SK-N-SH (cell line): Measurements from ENCODE around the gene MRM2. TPM values are rescaled to one million over a fixed set of nuclear protein-coding genes. Genes with fewer than 3 reads are reported as not detected.

Experiments
- CTCF ChIA-PET: fragments of 300-600, 350-600 bp; formaldehyde crosslinking; extraction: SDS; loops from one replicate; lab custom pipeline; 2021; lab: Yijun Ruan, JAX
- POLR2A ChIA-PET: fragments of 350-600 bp; sonication (Branson Sonifier 250); formaldehyde crosslinking; extraction: SDS; loops from one replicate; lab custom pipeline; 2020; ENCODE audit warnings: antibody characterized with exemption, inconsistent platforms; lab: Yijun Ruan, JAX
- DNase-seq: peaks from one replicate; pipeline ENCODE4 v3.0.0; 2012
- H2AFZ ChIP-seq: fragments of 200-600 bp; sonication (generic); 2 replicates; pipeline ENCODE4 v1.8.1; 2016; ENCODE audit warnings: antibody characterized with exemption, mild to moderate bottlenecking, low read depth
- H3F3A ChIP-seq: fragments of 200-600 bp; sonication (generic); replicated peaks from 2 replicates; pipeline ENCODE3; 2016; ENCODE audit warnings: antibody characterized with exemption, mild to moderate bottlenecking; ENCODE audit not compliant: insufficient read depth
- H3K27ac ChIP-seq, 2 experiments: fragments of 200-500 bp in 1 of 2; fragments of 200-600 bp in 1 of 2; sonication (Bioruptor generic) in 1 of 2; sonication (generic), shearing (Covaris generic) in 1 of 2; 2 replicates each; pipeline versions ENCODE4 v1.5.1 to v1.6.1; 2014 to 2016; ENCODE audit warnings: low read depth in 2 of 2, inconsistent platforms in 1 of 2, low read length in 1 of 2, mild to moderate bottlenecking in 1 of 2, mixed read lengths in 1 of 2
- H3K27me3 ChIP-seq: fragments of 200-600 bp; sonication (generic), shearing (Covaris generic); 2 replicates; pipeline ENCODE4 v1.6.1; 2016; ENCODE audit warnings: mixed run types; ENCODE audit not compliant: insufficient read depth
- H3K36me3 ChIP-seq, 2 experiments: fragments of 200-500 bp in 1 of 2; fragments of 200-600 bp in 1 of 2; sonication (Bioruptor generic) in 1 of 2; sonication (generic) in 1 of 2; replicated peaks in 1 of 2; 2 replicates each; pipeline versions ENCODE3 to v1.5.1; 2014 to 2016; ENCODE audit warnings: low read length in 1 of 2, mild to moderate bottlenecking in 1 of 2; ENCODE audit not compliant: insufficient read depth in 2 of 2, control insufficient read depth in 1 of 2
- H3K4me1 ChIP-seq, 2 experiments: fragments of 200-500 bp in 1 of 2; fragments of 200-600 bp in 1 of 2; sonication (Bioruptor generic) in 1 of 2; sonication (generic), shearing (Covaris generic) in 1 of 2; 2 replicates each; pipeline versions ENCODE4 v1.5.1 to v1.6.1; 2014 to 2016; ENCODE audit warnings: low read depth in 1 of 2, low read length in 1 of 2, mixed run types in 1 of 2; ENCODE audit not compliant: insufficient read depth in 2 of 2, control insufficient read depth in 1 of 2
- H3K4me2 ChIP-seq: fragments of 200-600 bp; sonication (generic), shearing (Covaris generic); 2 replicates; pipeline ENCODE4 v1.6.1; 2017; ENCODE audit warnings: mixed run types
- H3K4me3 ChIP-seq, 2 experiments: fragments of 200-500 bp in 1 of 2; fragments of 200-600 bp in 1 of 2; sonication (Bioruptor generic) in 1 of 2; sonication (generic), shearing (Covaris generic) in 1 of 2; 2 replicates each; pipeline versions ENCODE4 v1.5.1 to v1.8.1; 2014 to 2016; ENCODE audit warnings: low read depth in 2 of 2, inconsistent platforms in 1 of 2, low read length in 1 of 2, mild to moderate bottlenecking in 1 of 2, mixed read lengths in 1 of 2, moderate library complexity in 1 of 2
- H3K79me2 ChIP-seq: fragments of 200-600 bp; sonication (generic); 2 replicates; pipeline ENCODE4 v1.8.1; 2017; ENCODE audit warnings: mild to moderate bottlenecking; ENCODE audit not compliant: insufficient read depth
- H3K9ac ChIP-seq: fragments of 200-600 bp; sonication (generic); 2 replicates; pipeline ENCODE4 v1.6.1; 2017; ENCODE audit warnings: mixed run types
- H3K9me2 ChIP-seq: fragments of 200-600 bp; sonication (generic); 2 replicates; pipeline ENCODE4 v1.6.1; 2017; ENCODE audit warnings: mixed run types
- H3K9me3 ChIP-seq: fragments of 200-600 bp; sonication (generic); 2 replicates; pipeline ENCODE4 v1.6.1; 2017; ENCODE audit warnings: mixed run types, mild to moderate bottlenecking, moderate library complexity
- H4K20me1 ChIP-seq: fragments of 200-600 bp; sonication (generic); 2 replicates; pipeline ENCODE4 v1.6.1; 2017; ENCODE audit warnings: mild to moderate bottlenecking, mixed run types; ENCODE audit not compliant: insufficient read depth
- CHD2 ChIP-seq: fragments of 150-350 bp; IDR thresholded peaks from 2 replicates; pipeline ENCODE4 v1.6.1; 2018; ENCODE audit warnings: low read length; ENCODE audit not compliant: partially characterized antibody
- ELF1 ChIP-seq: IDR thresholded peaks from 2 replicates; pipeline ENCODE4 v1.4.0; 2012
- FOSL2 ChIP-seq: IDR thresholded peaks from 2 replicates; pipeline ENCODE4 v1.4.0; 2012; ENCODE audit warnings: low read depth, mild to moderate bottlenecking, moderate library complexity, borderline replicate concordance
- FOXM1 ChIP-seq: IDR thresholded peaks from 2 replicates; pipeline ENCODE4 v1.4.0; 2012; ENCODE audit warnings: low read depth, mild to moderate bottlenecking
- GATA2 ChIP-seq: sonication (generic); formaldehyde crosslinking; IDR thresholded peaks from 2 replicates; pipeline ENCODE4 v1.5.0; 2020; ENCODE audit warnings: mild to moderate bottlenecking, missing genetic modification reagents
- IRF3 ChIP-seq: fragments of 150-350 bp; IDR thresholded peaks from 2 replicates; pipeline ENCODE4 v1.6.1; 2016; ENCODE audit warnings: mild to moderate bottlenecking, low read depth, low read length
- NFIC ChIP-seq: IDR thresholded peaks from 2 replicates; pipeline ENCODE4 v1.4.0; 2012; ENCODE audit warnings: borderline replicate concordance
- NRF1 ChIP-seq: IDR thresholded peaks from 2 replicates; pipeline ENCODE4 v1.6.1; 2012; ENCODE audit warnings: low read depth, mild to moderate bottlenecking, low read length
- POLR2AphosphoS5 ChIP-seq: IDR thresholded peaks from 2 replicates; pipeline ENCODE4 v1.6.1; 2012; ENCODE audit warnings: low read depth, low read length
- RCOR1 ChIP-seq: fragments of 150-350 bp; IDR thresholded peaks from 2 replicates; pipeline ENCODE4 v1.6.1; 2017; ENCODE audit warnings: antibody characterized with exemption, low read length
- RXRA ChIP-seq: IDR thresholded peaks from 2 replicates; pipeline ENCODE4 v1.4.0; 2012; ENCODE audit warnings: low read depth, mild to moderate bottlenecking, borderline replicate concordance
- SMC3 ChIP-seq: IDR thresholded peaks from 2 replicates; pipeline ENCODE4 v1.6.1; 2012; ENCODE audit warnings: low read depth, low read length, improper control_type of control experiment
- TAF1 ChIP-seq: IDR thresholded peaks from 2 replicates; pipeline ENCODE4 v1.6.1; 2012; ENCODE audit warnings: low read depth, mild to moderate bottlenecking, low read length, moderate library complexity, borderline replicate concordance
- USF2 ChIP-seq: fragments of 150-350 bp; IDR thresholded peaks from 2 replicates; pipeline ENCODE4 v1.6.1; 2017; ENCODE audit warnings: antibody characterized with exemption, low read length, low read depth, borderline replicate concordance
- YY1 ChIP-seq: IDR thresholded peaks from 2 replicates; pipeline ENCODE4 v1.4.0; 2012; ENCODE audit warnings: low read depth, mild to moderate bottlenecking
- WGBS: methylation state at CpG from one replicate; pipeline ENCODE4 v1.1.6; 2017; ENCODE audit warnings: low lambda C conversion rate; 5-methylcytosine and 5-hydroxymethylcytosine counted together
- polyA plus RNA-seq, 3 experiments: library from polyadenylated mRNA; depleted of rRNA; stranded (reverse); fragments of >200 nt; gene quantifications; 2 replicates each; pipeline ENCODE4 v1.2.3, GENCODE V29; 2012
- TF ChIP-seq, protein P1 (sequence below): IDR thresholded peaks from 2 replicates; pipeline ENCODE4 v1.4.0; 2012; ENCODE audit warnings: low read depth

The MRM2 gene
- polyA plus RNA-seq, 1 of the 3 experiments (the other 2 are of a cell fraction), result 30.7 TPM

GRCh38 chr7:2220506-2220905 lies 21.5 kb downstream of the MRM2 start (continued):
- TF ChIP-seq USF2 (no peak), RXRA (no peak), FOSL2 (no peak), ELF1 (no peak), NFIC (no peak), RCOR1 (no peak), FOXM1 (no peak), IRF3 (no peak), POLR2AphosphoS5 (no peak), NRF1 (no peak), CHD2 (no peak), SMC3 (no peak), TAF1 (no peak)
- TF ChIP-seq, all 33 proteins: peak for 0

DNA sequence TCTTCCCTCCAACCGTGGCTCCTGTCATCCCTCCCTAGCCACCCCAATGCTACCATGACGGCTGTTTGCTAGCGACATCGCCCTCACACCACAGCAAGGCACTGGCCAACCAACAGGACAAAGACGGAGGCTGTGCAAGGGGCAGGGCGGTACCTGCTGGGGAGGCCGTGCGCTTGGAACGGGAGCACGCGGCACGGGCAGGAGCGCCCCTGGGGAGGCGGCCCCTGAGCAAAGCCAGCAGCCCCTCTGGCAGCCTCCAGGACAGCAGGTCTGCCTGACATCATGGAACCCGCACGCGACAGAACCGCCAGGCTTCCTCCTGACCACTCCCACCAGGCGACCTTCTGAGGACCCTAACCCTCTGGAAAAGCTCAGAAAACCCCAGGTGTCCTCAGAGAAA lies 22.0 kb downstream of the MRM2 start:
- Histone ChIP-seq H3K9me2 (no peaks in the 10 kb centered on the region), H3K27ac (no peak overlapping the region), H3K9ac (no peak overlapping the region), H3K27me3 (no peaks in the 10 kb centered on the region), H3K4me3 (no peak overlapping the region), H3F3A (no peaks in the 10 kb centered on the region), H3K79me2 (peaks cover 23% of the 10 kb centered on the region; the same call in 1 of the 2 replicates), H3K4me1 (no peaks in the 10 kb centered on the region), H4K20me1 (peaks cover 12% of the 10 kb centered on the region; the same call in 1 of the 2 replicates), H3K36me3 (peaks cover 26 to 62% of the 10 kb centered on the region in 2 experiments), H3K4me2 (no peak overlapping the region), H2AFZ (no peak overlapping the region)
- ChIA-PET POLR2A (no interaction called here), CTCF (no interaction called here)
- 90% methylated on average over 18 of the region's 19 CpGs for WGBS
- no peak for DNase-seq
- TF ChIP-seq GATA2 (CRISPR knock-in tag) (no peak), YY1 (no peak), SMC3 (no peak)
- TF ChIP-seq, all 33 proteins: peak for 0
- no peaks in the 10 kb centered on the region for H3K9me3 ChIP-seq

DNA sequence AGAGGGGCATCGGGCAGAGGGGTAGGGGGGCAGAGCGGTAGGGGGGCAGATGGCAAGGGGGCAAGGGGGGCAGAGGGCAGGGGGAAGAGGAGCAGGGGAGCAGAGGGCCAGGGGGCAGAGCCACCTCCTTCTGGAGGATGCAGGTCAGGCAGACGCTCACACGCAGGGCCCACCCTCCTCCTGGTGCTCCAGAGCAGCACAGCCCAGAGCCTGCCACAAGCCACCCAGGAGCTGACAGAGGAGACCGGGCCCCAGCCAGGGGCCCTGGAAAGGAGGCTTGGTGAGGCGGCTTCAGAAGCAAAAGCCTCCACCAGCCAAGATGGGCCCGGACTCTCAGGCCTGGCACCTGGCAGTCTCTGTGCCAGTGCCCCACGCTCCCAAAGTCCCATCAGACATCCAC lies 22.4 kb downstream of the MRM2 start:
- H3K27ac ChIP-seq, result no peak overlapping the region
- no peak overlapping the region for H2AFZ ChIP-seq
- no peak for DNase-seq
- ChIA-PET POLR2A (no interaction called here), CTCF (no interaction called here)
- TF ChIP-seq, protein P1, sequence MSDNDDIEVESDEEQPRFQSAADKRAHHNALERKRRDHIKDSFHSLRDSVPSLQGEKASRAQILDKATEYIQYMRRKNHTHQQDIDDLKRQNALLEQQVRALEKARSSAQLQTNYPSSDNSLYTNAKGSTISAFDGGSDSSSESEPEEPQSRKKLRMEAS, result no peak
- peaks cover 20% of the 10 kb centered on the region; the same call in 1 of the 2 replicates for H3K79me2 ChIP-seq
- no peaks in the 10 kb centered on the region for H3K4me1 ChIP-seq
- 96% methylated on average over 7 of the region's 8 CpGs for WGBS
- peaks cover 24 to 58% of the 10 kb centered on the region in 2 experiments for H3K36me3 ChIP-seq
- H3K9me2 ChIP-seq, result no peaks in the 10 kb centered on the region
- H3K27me3 ChIP-seq, result no peaks in the 10 kb centered on the region
- H4K20me1 ChIP-seq, result peaks cover 12% of the 10 kb centered on the region; the same call in 1 of the 2 replicates
- H3F3A ChIP-seq, result no peaks in the 10 kb centered on the region
- no peak overlapping the region for H3K9ac ChIP-seq
- no peak overlapping the region for H3K4me2 ChIP-seq
- H3K4me3 ChIP-seq, result no peak overlapping the region
- no peaks in the 10 kb centered on the region for H3K9me3 ChIP-seq
